Activated CD8-positive, alpha-beta memory T cell treated with anti-CD3 and anti-CD28 coated beads, Interleukin-2, amount 50 U/mL, for 24 hours (primary cell): ENCODE data around the gene SHB.
A peak's percentile ranks its signal among the peaks of the same experiment; 100 is the strongest.

ENCODE experiments used
- DNase-seq: peaks from one replicate; pipeline ENCODE4 v3.0.0-alpha.2; 2020; ENCODE audit errors: extremely low read depth

SHB gene, protein sequence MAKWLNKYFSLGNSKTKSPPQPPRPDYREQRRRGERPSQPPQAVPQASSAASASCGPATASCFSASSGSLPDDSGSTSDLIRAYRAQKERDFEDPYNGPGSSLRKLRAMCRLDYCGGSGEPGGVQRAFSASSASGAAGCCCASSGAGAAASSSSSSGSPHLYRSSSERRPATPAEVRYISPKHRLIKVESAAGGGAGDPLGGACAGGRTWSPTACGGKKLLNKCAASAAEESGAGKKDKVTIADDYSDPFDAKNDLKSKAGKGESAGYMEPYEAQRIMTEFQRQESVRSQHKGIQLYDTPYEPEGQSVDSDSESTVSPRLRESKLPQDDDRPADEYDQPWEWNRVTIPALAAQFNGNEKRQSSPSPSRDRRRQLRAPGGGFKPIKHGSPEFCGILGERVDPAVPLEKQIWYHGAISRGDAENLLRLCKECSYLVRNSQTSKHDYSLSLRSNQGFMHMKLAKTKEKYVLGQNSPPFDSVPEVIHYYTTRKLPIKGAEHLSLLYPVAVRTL

DNA sequence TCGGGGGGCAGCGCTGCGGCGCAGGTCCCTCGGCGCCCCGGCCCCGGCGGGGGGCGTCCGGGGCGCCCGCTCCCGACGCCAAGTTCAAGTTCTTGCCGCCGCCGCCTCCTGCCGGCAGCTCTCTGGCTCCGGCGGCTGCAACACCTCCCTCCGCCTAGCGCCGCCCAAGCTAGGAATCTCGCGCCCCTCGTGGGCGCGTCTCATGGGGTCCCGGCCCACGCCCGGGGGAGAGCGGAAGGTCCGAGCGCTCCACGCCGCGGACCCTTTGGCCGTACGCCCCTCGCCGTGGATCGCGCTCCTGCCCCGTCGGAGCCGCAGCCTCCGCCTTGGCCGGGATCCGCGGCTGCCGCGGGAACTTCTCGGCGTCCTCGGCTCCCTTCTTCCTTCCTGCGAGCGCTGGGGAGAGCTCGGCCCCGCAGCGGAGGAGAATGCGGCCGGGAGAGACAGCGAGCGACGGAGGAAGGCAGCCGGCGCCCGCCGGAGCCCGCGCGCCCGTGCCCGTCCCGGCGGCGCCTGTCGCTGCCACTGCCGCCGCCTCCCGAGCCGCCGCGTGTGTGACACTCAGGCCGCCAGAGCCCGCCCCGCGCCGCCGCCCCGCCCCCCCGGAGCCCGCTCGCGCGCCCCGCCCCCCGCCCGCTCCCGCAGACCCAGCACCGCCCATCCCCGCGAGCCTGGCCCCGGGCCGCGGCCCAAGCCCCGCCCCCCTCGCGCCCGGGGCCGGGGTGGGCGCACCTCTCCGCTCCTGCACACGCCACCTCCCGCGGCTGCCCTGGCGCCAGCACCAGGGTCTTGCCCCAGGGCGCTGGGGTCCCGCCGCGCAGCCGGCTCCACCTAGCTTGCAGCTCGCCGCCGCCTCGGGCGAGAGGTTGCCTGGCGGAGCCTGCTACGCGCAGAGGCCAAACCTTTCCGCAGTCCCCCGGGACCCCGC, at the start of gene SHB:
TSS of gene SHB (minus strand) at position 527 of the 928 bp plus-strand sequence. CDS start 582 bp downstream, outside the sequence.
- DNase-seq: peak; percentile 45

DNA sequence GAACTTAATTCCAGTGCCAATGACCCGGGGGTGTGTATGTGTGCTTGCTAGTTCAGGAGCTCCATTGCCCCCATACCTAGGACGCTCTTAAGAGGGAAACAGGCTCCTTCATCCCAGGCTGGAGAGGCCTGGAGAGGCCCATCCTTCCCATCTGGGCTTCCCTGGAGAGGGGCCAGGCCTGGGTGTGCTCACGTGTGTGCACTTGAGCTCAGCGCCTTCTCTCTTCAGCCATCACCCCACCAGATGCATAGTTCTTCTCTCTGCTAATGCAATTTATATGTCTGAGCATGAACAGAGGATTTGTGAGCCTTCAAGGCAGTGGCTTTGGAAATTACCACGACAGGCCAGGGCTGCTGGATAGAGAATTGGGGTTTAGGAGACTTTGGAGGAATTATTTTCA, 48.6 kb upstream of the SHB start:
- no peak for DNase-seq

DNA sequence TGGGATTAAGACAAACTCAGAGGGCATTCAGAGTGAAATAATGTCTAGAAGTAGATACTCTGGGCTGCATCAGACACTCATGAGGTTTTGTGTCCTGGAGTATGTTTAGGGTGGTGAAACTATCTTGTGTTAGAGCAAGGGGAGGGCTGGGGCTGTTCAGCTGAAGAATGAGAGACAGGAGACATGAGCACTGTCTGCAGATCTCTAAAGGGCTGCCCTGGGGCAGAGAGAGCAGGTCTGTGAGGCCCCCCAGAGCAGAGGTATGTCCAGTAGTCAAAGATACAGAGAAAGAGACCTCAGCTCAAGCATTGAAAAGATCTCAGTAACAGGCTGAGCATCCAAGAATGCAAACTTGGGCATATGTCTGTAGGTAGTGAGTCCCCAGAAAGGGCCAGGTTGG, 45.9 kb upstream of the SHB start:
- no peak for DNase-seq

DNA sequence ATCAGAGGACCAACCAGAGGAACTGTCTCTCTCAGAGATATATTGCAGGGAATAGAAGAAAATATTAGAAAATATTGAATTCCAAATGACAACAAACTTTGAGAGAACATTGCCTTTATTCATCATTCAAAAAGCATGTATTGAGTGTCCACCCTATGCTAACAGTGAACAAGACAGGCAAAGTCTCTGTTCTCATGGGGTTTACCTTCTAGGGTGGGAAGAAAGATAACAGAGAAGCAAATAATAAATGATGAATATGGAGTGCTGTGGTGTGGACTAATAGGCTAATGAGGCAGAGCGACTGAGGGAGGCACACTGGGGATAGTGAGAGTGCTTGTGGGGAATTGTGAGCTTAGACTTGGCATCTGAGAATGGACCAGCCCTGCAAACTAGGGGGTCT, 43.4 kb upstream of the SHB start:
- no peak for DNase-seq

DNA sequence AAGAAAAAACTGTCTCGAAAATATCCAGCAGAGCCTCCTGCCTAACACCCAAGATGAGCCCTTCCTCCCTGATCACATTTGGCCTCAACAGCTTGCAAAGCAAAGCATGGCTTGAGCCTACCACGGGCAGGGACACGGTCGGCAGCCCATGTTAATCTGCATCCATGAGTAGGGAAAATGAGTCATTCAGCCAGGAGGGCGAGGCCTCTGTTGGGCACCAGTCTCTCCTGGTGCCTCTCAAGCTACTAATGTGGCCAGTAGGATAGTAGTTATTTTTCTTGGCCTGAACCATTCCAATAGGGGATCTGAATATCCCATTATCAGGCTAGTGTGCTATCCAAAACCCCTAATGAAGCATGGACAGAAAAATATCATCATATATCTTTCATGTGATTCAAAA, 43.0 kb upstream of the SHB start:
- no peak for DNase-seq

DNA sequence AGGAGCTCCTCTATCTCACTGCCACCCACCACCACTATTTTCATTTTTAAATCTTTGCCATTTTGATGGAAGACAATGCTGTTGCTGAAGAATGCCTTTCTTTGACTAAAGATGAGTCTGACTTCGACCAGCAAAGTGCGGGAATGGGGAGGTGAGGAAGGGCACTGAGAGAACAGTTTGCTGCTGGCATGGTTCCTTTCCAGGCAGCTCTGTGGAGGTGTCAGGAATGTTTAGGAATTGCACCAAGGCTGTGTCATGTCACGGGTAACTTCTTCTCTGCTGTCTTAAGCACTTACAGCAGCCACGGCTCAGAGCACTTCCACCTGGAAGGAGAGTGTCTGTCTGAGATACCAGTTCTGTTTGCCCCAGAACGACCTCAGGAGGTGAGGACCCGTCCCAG, 41.4 kb upstream of the SHB start:
- DNase-seq: no peak

DNA sequence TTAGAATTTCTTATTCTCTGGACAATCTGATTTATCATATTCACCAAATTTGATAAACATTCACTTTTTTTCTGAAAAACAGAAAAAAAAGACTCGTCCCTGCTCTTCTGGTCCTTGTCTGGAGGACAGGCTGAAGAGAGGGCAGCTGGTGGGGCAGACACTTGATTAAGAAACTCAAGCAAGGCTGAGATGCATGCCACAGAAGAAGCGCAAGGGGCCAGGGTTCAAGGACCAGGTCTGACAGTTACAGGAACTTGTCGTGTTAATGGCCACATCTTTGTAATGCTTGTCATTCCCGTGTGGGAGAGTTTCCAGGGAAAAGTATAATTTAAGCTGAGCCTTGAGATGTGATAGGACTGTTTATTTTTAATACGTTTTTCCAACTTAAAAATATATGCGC, 40.6 kb upstream of the SHB start:
- DNase-seq: no peak

DNA sequence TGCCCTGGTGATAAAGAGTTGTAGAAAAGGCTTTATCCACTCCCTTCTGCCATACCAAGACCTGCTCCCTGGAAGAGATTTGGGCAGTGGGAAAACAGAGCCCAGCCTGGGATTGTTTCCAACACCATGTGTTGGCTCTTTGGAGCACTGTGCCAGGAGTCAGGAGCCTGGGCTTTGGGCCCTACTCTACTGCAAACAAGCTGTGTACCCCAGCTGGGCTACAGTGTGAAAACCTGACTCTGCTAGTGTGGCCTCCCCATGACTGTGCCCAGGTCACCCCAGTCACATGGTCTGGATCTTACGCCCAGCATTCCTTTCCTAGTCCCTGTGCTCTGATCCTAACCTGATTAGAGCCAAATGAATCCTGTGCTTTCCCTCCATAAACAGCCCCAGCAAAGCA, 39.3 kb upstream of the SHB start:
- no peak for DNase-seq

DNA sequence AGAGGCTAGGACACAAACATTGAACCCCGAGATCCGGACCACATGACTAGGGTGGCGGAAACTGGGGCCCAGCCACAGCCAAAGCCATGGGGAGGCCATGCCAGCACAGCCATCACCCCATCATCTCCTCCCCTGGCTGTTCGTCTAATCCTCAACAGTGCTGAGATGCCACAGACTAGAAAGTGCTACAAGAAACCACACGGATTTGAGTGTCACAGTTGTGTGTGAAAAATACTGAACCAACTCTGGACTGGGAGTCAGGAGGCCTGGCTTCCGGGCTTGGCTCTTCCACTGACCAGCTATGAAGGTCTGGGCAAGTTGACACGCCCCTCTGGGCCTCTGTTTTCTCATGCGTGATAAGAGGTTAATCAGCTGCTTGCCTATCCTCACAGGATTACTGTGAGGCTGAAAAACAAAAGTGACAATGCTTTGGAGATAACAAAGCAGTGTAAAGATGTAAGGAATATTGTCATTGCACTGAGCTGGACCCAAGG, 38.8 kb upstream of the SHB start:
- no peak for DNase-seq

DNA sequence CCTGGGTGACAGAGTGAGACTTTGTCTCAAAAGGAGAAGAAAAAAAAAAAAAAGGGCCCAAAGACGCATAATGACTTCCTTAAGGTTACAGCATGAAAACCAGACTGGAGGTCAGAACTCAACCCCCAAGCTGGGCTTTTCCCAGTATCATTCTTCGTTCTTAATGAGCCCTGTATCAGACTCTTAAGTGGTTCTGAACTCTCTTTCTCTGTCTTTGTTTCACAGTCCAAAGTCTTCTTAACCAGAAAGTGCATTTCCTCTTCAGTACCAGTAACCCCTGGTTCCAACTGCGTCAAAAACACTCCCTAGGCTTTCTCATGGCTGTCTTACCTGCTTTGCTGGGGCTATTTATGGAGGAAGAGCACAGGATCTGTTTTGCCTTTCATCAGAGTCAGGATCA, 38.4 kb upstream of the SHB start:
- DNase-seq: no peak

DNA sequence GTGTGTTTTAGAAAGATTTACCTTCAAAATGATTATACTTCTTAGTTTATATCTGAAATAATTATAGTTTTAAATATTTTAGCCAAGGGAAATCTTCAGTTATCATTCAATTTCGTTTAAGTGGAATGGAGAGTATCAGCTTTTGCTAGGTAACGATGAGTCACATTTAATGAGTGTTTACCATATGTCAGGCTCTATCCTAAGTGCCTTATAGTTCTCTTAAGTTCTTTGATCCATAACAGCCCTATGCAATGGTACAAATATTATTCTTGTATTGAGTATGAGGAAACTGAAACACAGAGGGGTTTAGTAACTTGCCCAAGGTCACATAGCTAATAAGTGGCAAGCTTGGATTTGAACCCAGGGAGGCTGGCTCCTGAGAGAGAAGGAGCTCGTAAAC, 37.5 kb upstream of the SHB start:
- DNase-seq: no peak

DNA sequence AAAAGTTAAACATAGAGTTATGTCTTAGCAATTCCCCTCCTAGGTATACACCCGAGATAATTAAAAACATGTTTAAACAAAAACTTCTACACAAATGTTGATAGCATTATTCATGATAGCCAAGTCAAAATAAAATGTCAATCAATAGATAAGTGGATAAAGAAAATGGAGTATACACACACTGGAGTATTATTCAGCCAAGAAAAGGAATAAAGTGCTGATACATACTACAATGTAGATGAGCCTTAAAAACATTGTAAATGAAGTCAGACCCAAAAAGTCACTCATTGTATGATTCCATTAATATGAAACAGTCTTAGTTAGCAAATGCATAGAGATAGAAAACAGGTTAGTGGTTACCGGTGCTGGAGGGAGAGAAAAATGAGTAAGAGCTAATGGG, 34.3 kb upstream of the SHB start:
- no peak for DNase-seq

DNA sequence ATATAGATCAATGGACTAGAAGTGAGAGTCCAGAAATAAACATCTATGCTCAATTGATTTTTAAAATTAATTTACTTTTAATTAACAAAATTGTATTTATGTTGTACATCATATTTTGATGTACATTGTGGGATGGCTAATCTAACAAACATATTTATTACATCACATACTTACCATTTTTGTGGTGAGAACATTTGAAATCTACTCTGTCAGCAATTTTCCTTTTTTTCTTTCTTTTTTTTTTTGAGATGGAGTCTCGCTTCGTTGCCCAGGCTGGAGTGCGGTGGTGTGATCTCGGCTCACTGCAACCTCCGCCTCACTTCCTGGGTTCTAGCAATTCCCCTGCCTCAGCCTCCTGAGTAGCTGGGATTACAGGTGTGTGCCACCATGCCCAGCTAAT, 32.4 kb upstream of the SHB start:
- no peak for DNase-seq

DNA sequence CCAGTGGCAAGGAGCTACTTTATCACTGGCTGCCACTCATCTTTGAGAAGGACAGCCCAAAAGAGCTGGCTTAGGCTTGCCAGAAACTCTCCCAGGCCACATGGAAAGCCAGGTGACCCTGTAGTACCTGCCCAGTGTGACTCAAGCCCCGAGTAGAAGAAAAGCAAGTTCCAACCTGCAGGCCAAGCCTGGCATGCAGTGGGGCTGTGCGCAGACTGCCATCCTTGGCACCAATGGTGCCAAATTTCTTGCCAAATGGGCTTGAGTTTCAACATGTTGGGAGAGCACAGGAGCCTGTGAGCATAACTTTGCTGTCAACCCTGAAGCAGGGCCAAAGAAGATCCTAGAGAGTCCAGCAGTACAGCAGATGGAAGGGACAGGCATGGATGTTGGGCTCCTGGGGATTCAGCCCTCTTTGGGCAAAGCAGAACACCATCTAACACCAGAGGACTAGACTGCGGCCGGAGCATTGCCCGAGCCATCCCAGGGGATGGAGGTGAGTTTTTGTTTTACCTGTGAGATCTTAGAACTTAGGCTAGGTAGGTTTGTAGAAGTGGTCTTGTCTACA, 27.3 kb upstream of the SHB start:
- no peak for DNase-seq

DNA sequence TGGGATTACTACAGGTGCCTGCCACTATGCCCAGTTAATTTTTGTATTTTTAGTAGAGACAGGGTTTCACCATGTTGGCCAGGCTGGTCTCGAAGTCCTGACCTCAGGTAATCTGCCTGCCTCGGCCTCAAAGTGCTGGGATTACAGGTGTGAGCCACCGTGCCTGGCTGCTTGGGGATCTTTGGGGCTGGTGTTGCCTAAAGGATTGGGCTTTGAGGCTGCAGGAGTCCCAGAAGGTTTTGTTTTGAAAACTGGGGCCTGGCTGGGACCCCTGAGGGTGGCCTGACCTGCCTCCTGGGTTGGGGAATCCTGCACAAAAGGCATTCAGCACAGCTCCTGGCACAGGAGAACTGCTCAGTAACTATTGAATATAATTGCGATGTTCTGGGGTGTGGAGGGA, 25.1 kb upstream of the SHB start:
- no peak for DNase-seq

DNA sequence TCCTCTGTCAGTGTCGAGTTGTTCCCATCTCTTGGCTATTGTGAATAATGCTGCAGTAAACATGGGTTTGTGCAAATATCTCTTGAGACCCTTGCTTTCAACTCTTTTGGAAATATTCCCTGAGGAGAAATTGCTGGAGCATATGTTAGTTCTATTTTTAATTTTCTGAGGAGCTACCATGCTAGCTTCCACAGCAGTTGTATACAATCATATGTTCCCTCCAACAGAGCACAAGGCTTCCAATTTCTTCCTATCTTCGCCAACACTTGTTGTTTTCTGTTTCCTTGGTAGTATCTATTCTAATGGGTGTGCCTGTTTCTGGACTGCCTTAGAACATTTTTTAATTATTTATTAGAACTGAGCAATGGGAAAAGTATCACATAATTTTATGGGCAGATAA, 23.6 kb upstream of the SHB start:
- no peak for DNase-seq

DNA sequence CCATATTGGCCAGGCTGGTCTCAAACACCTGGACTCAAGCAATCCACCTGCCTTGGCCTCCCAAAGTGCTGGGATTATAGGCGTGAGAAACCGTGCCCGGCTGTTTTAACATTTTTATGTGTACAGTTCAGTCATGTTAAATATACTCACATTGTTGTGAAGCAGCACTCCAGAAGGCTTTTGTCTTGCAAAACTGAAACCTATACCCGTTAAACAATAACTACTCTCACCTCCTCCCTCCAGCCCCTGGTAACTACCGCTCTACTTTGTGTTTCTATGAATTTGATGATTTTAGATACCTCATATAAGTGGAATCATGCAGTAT, 23.1 kb upstream of the SHB start:
- DNase-seq: no peak

DNA sequence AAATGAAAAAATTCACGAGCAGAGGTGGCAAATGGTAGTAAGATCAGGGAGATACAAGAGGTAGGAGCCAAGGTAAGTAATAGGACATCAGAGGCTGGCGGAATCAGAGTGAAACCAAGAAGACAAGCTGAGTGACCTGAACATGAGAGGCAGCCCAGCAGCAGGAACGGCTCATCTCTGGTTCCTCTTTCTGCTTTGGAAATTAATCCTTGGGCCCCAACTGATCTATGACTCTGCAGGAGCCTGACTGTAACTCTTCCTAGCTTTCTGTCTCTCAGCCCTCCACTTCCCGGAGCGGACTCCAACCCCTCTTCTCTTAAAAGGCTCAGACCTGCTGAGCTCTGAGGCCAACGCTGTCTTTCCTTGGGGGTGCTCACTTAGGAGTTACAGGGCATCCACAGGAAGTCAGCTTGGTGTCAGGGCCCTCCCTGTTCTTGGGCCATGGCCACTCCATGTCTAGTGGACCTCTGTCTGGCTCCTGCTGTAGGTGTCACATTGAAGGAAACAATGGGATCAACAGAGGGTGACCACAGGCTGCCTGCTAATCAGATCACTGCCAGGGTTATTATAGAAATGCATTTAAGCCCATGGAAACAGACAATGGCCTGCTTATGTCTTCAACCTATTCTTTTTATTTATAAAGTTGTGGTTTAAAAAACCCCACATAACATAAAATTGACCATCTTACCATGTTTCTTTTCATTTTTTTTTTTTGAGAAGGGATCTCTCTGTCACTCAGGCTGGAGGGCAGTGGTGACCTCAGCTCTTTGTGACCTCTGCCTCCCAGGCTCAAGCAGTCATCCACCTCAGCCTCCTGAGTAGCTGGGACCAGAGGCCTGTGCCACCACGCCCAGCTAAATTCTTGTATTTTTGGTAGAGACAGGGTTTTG, 22.5 kb upstream of the SHB start:
- no peak for DNase-seq

DNA sequence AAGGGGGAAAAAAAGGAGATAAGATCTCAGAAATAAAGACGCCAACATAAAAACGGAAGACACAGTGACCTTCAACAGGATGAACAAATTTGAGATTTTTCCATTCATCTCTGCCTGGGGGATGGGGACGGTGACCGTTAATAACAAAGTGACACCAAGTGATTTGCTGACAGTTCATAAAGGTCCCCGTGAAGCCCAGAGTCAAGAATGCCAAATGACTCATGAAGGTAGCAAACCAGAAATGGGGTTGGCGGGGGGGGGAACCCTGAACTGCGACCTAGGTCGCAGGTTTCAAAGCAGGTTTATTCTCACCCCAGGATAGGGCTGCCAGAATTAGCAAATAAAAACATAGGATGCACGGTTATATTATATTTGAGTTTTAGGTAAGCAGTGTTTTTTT, 21.1 kb upstream of the SHB start:
- DNase-seq: no peak

DNA sequence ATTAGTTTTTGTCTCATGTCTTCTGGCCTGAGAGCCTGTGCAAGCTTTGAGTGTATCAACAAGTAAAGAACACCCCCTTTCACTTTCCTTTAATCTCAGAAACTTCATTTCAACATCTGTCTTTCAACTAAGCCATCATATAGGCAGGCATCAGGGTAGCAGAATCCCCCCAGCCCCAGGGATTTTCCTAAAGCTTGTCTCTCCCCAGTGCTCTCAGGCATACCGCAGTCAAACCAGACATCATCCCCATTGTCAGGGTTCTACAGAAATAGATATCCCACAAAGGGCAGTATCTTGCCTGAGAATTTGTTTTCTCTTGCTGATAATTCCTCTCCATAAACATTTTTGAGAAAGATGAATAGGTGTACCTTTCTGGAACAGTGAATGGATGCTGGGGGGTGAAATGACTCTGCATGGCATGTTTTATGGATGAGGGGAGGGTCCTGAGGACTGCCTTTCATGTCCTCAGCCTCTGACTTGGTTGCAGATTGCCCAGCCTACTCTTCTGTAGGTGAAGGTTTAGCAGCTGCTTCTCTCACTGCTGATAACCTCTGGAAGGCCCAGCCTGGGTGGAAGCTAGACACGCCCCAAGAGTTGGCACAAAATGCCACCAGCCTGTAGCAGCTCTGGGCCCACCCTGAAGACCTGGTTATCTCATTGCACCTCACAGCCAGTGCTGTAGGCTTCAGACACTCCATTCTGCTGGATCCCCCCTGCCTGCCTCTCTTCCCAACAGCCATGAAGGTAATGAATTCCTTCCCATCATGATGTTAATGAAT, 20.5 kb upstream of the SHB start:
- DNase-seq: no peak
